NCI-H69 (cell line): ENCODE measurements around the gene PRKCE.
"Not testable (repeated sequence)": the region's sequence is repeated elsewhere in the genome, so short reads cannot be mapped to it uniquely, and the experiment has no call there.

Source experiments
- DNase-seq: peaks from one replicate; lab custom pipeline; 2025; lab: John Stamatoyannopoulos, UW

Gene PRKCE

DNA sequence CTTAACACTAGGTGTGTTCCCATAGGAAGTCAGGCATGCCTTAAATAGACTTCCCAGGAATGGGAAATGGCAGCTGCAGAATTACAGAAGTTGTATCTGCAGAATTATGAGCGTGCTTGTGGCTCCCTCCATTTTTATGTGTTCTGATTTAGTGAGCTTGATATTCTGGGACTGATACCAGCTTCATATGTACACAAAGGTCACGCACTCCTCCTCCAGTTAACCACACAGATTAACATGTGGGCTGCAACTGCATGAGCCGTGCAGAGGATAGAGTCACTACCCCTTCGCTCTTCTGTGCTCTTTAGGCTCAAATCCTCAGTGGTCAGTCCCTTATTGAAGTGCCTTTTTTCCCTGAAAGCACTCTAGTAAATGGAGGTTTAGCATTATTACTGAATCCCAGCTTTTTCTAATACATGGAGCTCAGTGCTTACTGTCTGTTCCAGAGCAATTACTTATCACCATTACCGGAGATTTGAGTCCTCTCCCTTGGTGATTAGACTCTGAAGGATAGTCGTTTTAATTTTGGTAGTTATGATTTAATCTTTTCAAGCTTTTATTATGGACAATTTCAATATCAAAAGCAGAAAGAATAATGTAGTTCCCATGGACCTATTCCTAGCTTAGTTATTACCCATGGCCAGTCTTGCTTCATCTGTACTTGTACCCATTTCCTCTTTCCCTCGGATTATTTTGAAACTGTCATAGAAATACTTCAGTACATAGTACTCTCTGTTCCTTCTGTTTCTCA lies 238.3 kb downstream of the PRKCE start:
- no peak for DNase-seq

- not testable (repeated sequence) for DNase-seq
Observed at GRCh38 chr2:45890371-45890646, 238.8 kb downstream of the PRKCE start.

GRCh38 chr2:45890819-45891218 lies 239.3 kb downstream of the PRKCE start:
- no peak for DNase-seq

DNA sequence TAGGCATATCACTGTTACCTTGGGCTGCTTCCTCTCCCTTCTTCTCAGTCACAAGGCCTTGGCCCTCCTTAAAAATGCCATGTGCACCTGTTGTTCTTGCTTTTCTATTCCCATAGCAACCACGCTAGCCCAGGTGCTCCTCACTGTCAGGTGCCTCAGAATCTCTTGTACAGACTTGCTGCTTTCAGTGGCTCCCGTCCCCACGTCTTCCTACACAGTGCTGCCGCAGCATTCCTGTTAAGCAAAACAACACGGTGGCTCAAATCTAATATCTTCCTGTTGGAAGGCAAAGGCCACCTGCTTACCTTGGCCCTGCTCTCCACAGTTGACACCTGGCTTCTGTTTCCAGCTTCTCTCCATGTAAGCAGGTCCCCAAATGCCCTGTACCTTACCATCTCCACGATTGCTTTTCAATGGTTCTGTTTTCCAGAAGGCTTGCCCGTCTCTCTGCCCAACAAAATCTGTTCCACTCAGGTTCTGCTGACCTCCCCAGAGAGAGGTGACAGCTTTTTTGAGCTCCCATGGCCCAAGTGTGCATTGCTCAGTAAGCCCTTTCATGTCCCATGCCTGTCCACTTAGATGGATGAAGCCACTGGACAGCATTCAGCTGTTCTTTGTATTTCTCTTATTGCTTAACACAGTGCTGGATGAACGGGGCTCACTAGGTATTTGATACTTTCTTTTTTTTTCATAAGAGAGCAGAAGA lies 240.4 kb downstream of the PRKCE start:
- DNase-seq, result peak; percentile 47

GRCh38 chr2:45892425-45892745 lies 240.9 kb downstream of the PRKCE start:
- DNase-seq, result no peak

- DNase-seq, result peak; percentile 83
Observed at GRCh38 chr2:45892757-45893156, 241.3 kb downstream of the PRKCE start.

DNA sequence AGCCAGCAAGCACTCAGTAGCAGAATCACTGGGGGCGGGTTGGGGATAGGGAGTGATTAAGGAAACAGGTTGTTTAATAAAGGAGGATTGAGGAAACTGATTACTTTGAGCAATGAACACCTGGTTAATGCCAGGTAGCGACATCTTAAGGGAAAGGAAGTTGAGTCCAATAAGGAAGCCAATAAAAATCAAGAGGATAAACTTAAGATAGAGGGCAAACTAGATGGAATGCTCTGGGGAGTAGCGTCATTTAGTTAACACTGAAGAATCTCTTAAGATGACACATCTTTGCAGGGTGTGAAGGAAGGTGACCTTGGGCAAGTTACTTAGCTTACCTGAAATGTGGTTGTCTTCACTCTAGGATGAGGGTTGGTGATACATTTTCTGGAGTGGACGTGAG lies 242.7 kb downstream of the PRKCE start:
- DNase-seq, result no peak

- DNase-seq, result no peak
Observed at GRCh38 chr2:45895241-45895861, 243.9 kb downstream of the PRKCE start.

DNA sequence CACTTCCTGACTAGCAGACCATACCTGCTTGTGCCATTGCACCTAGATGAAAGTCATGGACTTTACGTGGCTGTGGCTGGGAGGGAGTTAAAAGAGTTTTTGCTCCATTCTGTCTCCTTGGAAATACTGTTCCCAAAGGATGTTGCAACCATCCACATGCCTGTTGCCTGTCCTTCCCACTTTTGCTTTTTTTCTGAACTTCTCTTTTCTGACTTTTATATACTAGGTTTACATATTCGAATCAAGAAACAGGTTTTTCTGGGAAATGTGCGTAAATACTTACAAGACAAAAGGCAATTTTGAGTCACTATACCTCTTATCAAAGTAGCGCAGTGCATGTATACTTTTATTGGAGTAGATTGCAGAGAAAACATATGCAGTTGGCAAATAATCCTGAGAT lies 244.8 kb downstream of the PRKCE start:
- no peak for DNase-seq

DNA sequence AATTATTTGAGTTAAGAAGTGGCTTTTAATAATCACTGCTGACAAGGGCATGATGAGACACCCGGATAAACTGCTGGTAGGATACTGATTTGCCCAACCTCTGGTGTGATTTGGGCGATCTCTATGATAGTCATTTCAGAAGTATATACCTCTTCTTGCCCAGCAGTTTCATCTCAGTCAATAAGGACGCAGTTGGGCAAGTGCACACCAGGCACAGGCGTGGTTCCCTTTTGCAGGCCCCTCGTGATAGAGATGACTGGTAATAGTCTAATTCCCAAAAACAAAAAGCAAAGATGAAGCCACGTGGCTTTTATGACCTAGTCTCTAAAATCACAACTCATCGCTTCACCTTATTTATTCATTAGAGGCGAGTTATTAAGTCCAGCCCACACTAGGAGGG lies 246.4 kb downstream of the PRKCE start:
- DNase-seq, result no peak

DNA sequence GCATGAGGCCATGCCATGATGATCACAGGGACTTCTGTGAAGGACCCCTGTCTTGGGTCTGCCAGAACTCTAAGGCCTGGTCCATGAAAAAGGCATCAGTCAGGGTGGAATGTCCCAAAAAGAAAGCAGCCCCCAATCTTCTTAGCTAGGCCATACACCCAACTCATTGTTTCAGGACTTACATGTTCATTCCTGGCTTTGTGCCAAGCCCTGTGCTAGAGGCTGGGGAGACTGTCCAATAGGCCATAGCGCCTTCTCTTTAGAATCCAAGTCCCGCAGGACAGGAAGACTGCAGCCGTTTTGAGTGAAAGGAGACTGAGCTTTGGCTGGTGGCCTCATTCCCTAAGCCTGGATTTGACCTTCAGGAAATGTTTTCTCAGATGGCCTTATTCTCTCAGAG lies 247.3 kb downstream of the PRKCE start:
- DNase-seq, result peak; percentile 22

DNA sequence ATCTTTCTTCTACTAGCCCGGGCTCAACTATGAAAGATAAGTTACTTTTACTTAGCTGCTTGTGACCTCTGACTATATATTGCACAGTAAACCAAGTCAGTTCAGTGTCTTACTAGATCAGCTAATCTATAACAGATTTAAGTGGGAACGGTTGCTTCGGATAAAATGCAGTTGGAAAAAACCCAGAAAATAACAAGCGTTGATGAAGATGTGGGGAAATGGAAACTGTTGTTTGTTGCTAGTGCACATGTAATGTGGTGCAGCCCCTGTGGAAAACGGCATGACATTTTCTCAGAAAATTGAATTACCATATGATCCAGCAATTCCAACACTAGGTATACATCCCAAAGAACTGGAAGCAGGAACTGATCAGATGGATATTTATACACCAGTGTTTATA lies 248.5 kb downstream of the PRKCE start:
- no peak for DNase-seq

DNA sequence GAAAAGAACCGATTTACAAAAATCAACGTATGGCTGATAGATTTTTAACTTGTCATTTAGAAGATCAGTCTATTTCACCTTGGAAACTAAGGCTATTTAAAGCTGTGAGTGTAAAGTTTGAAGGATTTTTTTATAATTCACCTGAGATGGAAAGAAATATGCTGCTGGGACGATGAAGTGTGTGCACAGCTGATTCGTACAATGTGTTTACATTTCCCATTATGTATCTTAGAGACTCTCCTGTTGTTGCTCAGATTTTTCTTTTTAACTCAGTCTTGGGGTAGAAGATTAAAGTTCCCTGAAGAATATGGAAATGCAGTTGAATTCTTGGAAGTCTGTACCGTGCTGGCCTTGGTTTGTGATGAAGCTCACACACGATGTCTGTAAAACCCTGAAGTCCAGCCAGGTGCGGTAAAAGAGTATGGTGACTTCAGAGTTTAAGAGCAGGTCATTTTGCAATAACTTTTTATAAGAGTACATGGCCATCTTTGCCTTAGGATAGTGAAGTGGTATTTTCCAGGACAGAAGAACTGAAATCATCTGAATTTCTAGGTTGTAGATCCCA lies 250.1 kb downstream of the PRKCE start:
- no peak for DNase-seq

DNA sequence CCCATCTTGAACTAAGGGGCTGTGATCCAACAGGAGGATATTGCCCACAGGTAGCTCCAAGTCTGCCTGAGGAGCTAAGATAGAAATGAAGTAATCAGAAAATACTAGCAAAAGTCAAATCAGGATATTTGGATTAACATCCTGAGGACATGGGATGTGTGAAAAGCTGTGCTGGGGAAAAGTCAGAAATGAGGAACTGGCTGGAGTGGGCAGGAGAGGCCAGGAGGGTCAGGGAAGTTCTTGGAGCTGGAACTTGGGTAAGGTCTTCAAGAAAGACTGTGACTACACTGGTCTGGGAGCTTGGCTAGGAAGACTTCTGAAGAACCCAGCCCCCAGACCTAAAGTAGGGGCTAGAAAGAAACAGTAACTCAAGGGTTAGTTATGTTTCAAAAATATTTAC lies 250.9 kb downstream of the PRKCE start:
- DNase-seq, result no peak

DNA sequence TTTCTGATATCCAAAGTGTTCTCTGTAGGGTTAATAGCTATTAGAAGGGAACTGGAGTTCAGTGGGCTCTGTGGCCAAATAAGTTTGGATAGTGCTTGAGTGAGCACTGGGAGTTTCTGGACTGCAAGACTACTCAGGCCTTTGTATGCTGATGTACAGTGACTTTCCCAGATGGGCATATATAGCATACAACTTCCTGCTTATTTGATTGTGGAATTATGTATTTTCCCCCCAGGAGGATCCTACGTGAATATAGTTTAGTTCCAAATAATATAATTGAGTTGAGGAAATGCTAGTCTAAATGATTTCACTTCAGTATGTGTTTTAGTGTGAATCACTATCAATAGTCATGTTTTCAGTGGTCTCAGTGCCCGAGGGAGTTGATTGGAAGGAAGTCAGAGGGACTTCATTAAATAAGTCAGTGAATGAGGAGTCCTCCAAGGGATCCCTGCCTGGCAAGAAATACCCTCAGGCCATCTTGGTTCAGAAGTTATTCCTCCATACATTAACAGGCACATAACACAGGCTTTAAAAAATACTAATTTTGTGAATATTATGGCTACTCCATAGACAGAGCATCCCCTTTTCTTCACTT lies 251.4 kb downstream of the PRKCE start:
- no peak for DNase-seq

DNA sequence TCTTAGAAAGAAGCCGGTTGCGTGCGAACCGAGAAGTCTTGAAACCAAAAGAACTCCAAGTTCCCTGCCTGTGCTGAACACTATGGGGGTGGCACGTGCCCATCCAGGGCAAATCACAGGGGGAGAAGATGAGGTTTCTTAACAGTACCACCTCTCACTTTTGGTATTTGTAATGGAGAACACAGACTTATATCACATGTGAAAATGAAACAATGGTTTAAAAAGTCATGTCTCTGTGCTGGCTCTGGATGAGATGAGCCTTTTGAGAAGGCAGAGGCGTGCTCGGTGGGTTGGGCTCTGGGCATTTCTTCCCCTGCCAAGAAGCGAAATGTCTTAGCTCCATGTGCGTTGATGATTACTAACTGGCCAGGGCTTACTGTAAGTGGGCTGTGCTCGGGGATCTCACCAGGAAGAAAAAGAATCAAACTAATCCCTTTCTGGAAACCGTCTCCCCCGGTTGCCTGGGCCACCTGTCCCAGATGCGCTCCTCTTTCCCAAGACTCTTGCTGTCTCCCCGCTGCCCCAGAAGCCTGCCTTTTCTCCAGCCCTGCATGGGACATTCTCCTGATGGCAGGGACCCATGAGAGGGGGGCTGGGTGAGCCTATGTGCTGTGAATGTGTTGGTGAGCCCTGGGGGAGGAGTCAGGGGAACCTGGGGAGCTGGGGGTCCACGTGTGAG lies 252.9 kb downstream of the PRKCE start:
- DNase-seq, result no peak

- DNase-seq, result peak; percentile 57
Observed at GRCh38 chr2:45904946-45905631, 253.6 kb downstream of the PRKCE start.

GRCh38 chr2:45905632-45905958 lies 254.1 kb downstream of the PRKCE start:
- DNase-seq, result peak; percentile 88

DNA sequence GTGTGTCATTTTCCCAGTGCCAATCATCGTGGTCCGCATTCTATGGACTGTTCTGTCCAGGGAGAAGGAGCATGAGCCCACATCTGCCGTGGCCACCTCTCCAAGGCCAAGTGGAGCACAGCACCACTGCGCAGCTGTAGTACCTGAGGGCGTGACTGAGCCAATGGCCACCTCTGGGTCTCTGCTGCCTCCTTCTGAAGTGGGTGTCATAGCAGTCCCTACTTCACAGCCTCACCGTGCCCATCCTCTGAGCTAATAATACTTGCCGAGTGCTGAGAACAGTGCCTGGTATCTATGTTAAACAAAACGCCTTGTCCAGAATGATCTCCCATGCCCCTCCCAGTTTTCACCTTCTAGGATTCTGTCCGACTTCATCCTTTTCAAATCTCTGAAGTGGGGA lies 256.1 kb downstream of the PRKCE start:
- no peak for DNase-seq

DNA sequence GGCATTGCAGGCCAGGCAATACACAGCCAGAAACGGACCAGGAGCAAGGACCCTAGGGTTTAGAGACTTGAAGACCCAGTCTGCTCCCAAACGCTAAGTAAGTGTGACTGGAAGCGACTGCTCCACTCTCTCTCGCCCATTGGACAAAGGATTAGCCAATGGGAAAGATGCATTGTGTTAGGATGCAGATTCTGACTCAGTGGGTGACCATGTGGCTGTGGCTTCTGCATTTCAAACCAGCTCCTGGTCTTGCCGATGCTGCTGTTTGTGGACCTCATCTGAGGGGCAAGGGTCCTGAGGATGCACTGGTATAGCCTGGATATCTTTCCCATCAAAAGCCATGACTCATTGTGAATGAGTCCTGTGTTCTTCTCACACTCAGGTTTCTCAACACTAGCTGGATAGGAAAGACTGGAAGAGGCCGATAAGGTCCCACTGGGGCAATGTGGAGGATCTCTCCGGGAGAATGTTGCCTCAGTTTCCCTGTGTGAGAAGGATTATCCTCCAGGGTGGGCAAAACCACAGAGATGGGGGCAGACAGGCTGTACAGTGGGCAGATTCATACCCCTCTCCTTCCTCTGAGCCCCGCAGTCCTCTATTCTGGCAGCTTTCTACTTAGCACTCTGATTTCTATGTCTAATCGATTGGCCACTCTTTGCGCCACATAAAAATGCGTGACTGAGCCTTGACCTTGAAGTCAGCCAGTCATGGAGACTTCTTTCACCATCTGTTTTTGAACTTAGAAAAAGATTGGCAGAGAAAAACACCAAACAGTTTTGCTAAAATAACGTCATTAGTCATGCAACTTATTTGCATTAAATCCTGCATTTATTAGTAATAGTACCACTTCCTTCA lies 257.1 kb downstream of the PRKCE start:
- DNase-seq, result no peak

GRCh38 chr2:45909171-45909565 lies 257.7 kb downstream of the PRKCE start:
- DNase-seq, result no peak
